NCI-H2107 treated with DMSO at 0.1 percent for 48 hours (cell line): ENCODE data around the gene AGO1.
"Not testable (repeated sequence)": the region's sequence is repeated elsewhere in the genome, so short reads cannot be mapped to it uniquely, and the experiment has no call there.

Experiments
- DNase-seq: peaks from one replicate; lab custom pipeline; 2025; ENCODE audit not compliant: unreplicated experiment; lab: John Stamatoyannopoulos, UW

AGO1 gene

DNA sequence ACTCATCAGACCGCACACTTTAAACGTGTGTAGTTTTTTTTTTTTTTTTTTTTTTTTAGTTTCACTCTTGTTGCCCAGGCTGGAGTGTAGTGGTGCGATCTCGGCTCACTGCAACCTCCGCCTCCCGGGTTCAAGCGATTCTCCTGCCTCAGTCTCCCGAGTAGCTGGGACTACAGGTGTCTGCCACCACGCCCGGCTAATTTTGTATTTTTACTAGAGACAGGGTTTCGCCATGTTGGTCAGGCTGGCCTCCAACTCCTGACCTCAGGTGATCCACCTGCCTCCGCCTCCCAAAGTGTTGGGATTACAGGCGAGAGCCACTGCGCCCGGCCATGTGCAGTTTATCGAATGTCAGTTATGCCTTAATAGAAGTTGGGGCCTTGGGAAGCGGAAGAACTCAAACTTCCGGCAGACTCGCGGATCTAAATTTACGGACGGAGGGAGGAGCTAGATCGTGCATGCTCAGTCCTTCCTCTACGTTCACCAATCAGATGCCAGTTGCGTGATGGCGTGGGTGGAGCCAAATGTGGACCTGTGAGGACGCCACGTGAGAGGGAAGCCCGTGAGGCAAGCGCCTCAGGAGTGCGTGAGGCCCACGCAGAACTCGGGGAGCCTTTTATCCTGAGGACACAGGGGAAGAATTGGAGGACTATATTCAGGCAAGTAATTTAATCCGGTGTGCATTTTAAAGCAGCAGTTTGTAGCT lies 13.6 kb upstream of the AGO1 start:
- not testable (repeated sequence) for DNase-seq

DNA sequence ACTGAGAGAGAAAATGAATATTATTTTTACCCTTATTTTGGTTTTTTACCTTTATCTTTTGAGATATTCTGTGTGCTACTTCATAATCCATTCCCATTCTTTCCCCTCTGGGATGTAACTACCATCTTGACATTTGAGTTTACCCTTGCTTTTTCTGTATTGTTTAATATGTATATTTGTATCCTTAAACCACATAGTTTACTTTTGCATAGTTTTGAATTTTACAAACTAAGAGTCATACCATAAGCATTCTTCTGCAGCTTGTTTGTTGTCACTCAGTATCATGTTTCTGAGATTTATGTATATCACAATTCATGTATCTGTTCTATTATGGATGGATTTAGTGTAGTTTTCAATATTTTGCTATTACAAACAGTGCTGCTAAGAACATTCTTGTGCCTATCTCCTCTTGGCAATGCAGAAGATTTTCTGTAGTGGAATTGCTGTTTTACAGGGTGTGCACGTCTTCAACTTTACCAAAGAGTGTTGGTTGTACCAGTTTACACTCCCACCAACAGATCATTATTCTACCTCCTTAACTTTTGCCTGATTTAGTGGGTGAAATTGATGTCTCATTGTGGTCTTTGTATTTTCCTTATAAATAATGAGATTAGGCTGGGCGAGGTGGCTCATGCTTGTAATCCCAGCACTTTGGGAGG lies 12.2 kb upstream of the AGO1 start:
- no peak for DNase-seq

DNA sequence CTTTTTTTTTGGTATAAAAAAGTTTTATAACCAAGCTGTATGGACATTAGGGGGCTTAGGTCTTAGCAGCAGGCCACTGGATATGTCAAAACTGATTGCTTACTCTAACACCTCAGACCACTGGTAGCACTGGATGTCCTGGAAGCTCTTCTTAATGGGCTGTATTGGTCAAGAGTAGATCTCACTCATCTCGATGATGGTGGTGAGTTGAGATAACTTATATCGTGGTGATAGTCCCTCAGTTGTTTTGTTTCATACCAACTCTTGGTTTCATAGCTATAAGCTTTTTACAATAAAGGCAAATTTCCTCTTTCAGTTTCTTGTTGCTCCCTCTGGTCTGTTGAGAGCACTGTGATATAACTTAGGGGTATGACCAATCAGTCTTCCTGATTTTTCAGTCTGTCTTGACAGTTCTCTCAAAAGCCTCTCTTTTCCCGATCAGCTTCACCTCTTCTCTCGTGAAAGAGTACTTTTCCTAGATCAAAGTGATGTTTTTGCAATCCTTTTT lies 9.7 kb upstream of the AGO1 start:
- DNase-seq, result no peak

DNA sequence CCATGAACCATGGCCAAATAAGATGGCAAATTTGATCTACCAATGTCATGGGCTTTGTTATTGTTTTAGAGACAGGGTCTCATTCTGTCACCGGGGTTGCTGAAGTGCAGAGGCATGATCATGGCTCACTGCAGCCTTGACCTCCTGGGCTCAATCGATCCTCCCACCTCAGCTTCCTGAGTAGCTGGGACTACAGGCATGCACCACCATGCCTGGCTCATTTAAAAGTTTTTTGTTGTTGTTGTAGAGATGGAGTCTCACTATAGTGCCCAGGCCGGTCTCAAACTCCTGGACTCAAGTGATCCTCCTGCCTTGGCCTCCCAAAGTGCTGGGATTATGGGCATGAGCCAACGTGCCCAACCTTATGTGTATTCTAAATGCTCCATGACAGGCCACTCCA lies 8.9 kb upstream of the AGO1 start:
- DNase-seq, result not testable (repeated sequence)

DNA sequence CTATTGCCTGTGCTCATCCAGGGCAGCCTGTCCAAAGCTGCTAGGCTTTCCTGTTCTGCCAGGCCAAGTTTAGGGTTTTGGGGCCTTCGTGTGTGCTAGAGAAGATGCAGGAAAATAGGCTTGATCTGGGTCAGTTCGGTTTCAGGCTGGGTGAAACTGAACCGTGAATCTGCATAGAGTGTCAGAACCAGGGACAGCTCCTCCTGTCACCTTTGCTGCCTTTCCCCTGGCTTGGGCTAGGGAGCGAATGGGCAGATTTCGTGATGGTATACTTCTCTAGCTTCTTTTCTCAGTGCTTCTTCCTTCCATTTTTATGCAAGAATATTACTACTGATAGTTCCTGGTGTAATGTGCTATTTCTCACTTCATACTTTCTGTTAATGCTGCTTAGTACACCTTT lies 6.0 kb upstream of the AGO1 start:
- DNase-seq, result no peak

DNA sequence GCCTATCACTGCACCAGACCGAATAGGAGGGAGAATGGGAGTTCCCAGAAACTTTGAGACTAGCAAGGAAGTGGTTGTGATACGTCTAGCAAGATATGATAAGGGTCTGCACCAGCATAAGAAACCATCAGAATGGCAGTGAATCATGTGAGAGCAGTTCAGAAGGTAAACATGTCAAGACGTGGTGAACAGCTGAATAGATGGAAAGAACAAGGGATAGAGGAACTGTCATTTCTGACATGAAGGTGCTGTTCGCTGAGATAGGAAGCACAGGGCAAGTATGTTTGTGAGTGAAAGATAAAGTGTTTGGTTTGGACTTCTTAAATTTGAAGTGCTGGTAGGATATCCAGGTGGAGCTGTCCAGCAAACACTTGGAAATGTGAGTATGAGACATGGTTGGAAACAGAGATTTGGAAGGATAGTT lies 1.1 kb upstream of the AGO1 start:
- DNase-seq, result no peak

DNA sequence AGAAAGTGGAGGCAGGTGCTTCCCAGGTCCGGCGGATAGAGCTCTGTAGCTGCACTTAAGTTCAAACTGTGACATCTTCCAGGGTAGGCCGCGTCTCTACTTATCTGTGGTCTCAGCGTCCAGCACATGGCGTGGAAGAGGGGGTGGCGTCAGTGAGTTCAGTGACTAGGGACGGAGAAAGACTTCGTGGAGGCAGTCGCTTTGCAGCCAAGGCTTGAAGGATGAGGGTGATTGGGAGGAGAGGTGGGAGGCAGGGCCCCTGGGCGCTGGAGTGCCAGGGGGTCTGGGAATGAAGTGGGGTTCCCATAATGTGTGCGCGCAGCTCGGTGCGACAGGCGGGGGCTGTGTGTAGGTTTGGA lies 444 bp upstream of the AGO1 start:
- no peak for DNase-seq

DNA sequence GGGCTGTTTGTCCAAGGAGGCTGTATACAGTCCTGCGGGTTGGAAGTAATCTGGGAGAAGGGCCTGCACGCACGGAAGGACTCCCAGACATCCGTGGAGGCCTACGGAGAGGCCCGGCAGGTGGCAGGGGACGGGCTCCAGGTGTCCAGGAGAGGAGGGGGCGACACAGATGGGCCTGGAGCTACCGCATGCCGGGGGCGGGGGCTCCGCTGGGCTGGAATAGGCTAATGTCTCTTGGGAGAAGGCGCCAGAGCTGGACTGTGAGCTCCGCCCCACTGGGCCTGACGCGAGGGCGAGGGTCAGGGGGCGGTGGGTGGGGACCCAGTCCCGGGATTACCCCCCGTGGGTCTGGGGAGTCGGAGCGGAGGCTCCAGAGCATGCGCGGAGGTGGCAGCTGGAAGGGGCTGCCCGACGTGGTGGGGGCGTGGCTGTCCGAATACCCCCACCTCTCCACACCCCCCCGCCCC lies 659 bp downstream of the AGO1 start:
- peak; percentile 39 for DNase-seq

DNA sequence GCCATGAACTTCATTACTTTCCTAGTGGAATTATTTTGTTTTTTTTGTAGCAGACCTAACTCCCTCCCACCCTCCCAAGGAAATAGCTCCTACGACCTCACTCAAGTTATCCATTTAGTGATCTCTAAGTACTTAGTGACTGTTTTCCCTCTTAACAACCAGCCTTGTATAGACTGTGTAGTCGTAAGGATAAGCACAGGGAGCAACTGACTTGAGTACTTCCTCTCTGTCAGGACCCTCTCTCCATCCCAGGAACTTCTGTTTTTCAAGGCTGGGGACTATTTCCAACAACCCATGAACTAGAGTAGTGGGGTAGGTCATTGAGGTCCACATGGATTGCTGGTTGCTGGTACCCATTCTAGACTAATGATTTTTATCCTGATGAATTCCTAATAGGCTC lies 1.9 kb downstream of the AGO1 start:
- no peak for DNase-seq

DNA sequence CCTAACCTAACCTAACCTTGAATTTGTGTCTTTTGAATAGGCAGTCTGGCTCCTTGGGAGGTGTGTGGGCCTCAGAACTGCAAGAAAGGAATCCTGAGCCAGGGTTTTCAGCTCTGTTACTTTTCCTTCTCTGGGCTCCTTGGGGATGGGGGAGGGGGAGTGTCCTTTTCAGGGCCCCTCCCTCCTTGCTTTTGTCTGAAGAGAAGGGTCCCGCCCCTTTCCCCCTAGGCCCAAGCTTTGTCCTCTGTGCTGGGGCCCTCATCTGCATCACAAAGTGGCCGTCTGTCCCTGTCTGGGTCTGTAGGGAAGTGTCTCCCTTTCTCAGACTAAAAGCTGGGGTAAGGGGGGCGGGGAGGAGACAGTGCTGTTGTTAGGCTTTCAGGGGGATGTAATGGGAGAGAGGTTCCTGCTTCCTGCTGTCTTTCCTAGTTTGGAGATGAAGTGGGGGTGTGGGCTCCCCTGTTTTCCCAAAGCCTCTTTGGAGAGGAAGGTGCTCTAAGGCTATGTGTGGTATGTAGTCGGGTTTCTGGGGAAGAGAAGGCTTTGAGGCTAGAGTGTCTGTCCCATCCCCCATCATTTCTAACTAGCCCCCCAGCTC lies 3.1 kb downstream of the AGO1 start:
- DNase-seq, result no peak

DNA sequence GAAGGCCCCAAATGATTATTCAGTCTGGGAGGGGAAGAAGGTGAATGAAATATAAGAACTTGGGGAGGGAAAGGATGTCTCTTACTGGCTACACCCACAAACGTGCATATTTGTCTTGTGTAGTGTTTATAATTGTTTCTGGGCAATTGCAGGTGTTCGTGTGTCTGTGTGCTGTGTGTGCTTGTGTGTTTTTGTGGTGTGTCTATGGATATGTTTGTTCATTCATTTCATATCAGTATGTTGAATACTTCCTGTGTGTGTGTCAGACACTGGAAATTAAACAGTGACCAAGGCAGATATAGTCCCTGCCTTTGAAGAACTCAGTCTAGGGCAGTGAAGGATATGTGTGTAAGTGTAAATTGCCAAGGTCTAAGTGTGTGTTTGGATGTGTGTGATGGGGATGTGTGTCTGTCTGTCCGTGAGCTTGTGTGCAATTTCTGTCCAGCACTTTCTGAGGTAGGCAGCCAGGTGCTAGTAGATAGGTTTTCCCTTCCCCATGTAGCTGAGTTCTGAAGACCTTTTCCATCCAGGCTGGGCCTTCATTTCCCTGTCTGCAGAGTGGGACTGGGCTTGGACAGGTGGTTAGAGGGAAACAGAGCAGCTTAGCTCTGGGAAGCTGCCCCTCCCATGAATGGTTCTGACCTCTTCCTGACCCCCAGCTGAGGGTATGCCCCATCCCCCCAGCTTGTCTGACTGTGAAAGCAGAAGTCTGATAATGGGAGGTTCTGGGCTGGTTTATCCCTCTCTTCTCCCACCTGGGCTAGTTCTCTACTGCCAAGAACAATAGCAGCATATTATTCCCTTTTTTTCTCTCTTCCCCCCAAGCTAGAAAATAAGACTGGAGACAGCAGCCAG lies 3.8 kb downstream of the AGO1 start:
- DNase-seq, result no peak

DNA sequence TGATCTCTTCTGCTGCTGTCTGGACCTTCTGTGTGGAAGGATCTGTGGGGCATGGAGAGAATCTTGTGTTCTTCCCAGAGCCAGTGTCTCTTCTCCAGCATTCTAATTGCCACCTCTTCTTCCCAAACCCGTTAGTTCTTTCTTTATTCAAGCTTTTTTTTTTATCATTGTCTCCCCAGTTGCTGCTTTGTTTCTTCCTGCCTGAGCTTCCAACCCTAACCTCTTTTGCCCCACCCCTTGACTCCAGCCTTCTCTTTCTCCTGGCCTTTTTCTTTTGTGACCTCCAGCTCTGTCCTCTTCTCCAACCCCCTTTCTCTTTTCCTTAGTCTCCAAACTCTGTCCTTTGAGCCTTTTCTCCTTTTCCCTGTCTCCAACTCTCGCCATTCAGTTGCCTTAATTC lies 4.5 kb downstream of the AGO1 start:
- no peak for DNase-seq

DNA sequence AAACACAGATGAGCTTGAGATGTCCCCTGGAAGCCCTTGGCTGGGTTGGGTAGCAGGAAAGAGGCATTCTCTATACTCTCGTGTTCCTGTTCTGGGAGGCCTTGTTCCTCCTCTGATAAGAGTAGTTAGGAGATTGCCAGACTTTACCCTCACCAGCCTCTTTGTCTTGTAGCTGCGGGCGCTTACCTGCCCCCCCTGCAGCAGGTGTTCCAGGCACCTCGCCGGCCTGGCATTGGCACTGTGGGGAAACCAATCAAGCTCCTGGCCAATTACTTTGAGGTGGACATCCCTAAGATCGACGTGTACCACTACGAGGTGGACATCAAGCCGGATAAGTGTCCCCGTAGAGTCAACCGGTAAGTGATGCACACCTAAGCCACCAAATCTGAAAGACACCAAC lies 5.2 kb downstream of the AGO1 start:
- DNase-seq, result no peak

DNA sequence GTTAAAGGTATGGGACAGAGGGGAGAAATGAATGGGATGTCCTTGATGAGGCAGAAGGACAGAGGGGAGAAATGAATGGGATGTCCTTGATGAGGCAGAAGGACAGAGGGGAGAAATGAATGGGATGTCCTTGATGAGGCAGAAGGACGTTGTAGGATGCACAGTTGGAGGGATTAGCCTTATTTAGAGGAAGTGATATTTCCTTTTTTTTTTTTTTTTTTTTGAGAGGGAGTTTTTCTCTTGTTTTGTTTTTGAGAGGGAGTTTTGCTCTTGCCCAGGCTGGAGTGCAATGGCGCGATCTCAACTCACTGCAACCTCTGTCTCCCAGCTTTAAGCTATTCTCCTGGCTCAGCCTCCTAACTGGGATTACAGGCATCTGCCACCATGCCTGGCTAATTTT lies 6.0 kb downstream of the AGO1 start:
- not testable (repeated sequence) for DNase-seq

DNA sequence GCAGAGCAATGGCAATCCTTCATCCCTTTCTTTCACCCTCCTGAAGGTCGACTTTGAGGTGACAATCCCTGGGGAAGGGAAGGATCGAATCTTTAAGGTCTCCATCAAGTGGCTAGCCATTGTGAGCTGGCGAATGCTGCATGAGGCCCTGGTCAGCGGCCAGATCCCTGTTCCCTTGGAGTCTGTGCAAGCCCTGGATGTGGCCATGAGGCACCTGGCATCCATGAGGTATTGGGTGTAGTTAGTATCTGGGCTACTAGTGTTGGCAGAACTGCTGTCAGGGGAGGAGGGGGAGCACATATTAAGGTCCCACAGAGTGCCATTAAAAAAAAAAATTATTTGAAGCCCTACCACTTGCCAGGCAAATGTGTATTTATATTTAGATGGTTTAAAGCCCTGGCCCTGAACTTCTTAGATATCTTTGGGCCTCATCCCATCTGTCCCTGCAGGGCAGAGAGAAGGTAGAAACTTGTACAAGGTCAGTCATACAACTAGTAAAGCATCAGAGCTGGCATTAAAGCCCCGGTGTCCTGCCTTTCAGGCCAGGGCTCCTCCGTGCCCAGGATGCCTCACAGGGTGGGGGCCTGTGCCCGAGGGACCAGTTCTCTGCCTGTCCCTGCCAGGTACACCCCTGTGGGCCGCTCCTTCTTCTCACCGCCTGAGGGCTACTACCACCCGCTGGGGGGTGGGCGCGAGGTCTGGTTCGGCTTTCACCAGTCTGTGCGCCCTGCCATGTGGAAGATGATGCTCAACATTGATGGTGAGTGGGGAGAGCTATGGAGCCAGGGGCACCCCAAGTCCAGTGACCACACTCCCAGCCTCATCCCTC lies 10.3 kb downstream of the AGO1 start:
- no peak for DNase-seq

DNA sequence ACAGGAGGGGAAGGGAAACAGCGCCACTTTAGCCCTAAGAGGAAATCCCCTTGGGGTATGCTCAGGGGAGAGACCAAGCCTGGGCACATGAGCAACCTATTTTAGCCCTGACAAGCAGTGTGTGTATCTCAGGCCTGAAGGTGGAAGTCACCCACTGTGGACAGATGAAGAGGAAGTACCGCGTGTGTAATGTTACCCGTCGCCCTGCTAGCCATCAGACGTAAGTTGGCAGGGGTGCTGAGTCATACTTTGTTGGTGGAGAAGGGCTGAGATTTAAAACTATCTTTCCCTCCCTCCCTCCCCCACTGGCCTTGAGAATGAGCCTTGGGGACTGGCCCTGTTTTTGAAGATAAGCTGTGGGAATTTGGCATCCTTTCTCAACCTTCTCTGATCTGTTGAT lies 11.2 kb downstream of the AGO1 start:
- no peak for DNase-seq

DNA sequence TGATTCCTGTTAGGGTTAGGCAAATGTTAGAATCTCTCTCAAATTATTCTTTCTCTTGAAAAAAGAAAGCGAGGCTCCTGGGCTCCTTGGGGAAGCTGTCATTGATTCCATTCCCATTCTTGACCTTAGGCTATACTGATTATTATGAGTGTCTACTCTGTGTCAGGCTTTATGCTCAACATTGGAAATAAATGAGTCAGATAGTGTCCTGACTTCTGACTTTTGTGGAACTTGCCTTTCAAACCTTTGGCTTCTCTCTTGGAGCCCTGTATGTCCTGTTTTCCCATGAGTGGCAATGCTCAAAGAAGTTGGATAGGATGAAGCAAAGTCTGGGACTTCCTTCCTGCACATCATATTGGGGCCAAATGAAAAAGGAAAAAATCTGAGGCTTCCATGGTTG lies 11.6 kb downstream of the AGO1 start:
- no peak for DNase-seq

DNA sequence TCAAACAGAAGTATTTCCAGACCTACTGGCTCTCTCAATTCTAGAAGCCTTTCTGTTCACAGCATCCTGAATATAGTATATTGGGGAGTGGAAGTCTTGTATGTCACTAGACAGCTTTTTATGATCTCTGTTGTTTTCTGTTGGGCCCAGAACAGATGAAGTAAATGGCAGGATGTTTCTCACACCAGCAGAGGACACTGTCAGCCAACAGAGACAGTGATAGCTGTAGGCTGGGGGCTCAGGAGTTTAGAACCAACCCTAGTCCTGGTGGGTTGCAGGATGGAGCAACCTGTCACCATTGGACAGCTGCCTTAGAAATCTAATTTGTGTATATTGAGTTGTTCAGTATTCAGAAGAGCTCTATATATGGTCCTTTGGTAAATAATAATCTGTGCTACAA lies 16.9 kb downstream of the AGO1 start:
- DNase-seq, result no peak

DNA sequence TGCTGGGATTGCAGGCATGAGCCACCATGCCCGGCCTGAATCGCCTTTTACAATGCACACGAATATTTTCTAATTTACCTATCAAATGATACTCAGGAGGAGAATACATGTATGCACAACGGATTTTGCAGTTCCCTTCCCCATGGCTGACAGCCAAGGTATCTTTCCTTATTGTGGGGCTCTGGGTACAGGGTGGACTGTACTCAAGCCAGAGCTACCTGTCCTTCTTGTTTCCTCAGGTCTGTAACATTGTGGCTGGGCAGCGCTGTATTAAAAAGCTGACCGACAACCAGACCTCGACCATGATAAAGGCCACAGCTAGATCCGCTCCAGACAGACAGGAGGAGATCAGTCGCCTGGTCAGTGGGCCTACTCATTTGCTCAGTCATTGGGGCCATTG lies 18.2 kb downstream of the AGO1 start:
- no peak for DNase-seq

DNA sequence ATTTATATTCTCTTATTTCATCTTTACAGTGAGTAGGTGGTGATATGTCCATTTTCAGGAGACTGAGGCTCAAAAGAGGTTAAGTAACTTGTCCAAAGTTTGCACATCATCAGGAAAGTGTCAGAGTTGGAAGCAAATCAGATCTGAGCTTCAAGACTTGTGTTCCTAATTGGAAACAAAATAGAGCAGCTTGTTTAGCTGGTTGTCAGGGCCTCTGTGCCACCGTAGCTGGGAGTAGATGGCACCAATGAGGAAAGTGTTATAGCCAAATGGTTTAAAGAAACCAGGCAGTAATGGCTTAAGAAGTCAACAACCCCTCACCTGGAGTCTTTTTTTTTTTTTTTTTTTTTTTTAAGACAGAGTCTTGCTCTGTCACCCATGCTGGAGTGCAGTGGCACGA lies 19.7 kb downstream of the AGO1 start:
- no peak for DNase-seq

DNA sequence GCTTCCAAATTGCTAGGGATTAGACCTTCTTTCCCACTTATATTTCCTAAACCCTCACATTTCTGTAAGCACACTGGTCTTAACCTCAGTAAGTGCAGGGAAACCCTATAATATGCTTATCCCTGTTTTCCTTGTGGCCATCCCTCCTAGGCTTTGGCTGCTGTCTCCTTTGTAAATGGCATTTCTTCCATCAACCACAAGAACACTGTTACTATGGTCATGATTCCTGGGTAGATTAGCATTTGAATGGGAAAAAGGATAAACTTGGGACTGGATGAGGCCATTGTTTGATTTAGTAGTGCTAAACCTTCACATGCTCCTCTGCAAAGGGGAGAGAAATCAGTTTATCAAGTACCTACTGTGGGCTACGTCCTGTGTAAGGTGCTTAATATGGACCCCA lies 31.7 kb downstream of the AGO1 start:
- DNase-seq, result no peak
